Measurements from ENCODE around the gene RAPGEF2. TPM values are rescaled to one million over a fixed set of nuclear protein-coding genes. Genes with fewer than 3 reads are reported as not detected.

RAPGEF2 gene
- total and polyA plus RNA-seq, 2 of the 8 experiments (the other 6 are each of a cell fraction or from before 2014, with no cell fraction given) = 24.4 to 48.6 TPM

DNA sequence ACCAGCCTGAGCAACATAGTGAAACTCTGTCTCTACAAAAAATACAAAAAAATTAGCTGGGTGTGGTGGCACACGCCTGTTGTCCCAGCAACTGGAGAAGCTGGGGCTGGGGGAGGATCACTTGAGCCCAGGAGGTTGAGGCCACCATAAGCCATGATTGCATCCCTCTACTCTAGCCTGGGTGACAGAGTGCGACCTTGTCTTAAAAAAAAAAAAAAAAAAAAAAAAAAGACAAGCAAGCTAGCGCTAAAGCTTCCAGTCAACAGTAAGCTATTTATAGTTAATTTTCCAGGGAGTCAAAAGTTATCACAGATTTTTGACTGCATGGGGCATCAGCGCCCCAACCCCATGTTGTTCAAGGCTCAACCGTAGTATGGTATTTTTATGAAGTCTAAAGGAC is 273.4 kb downstream of the RAPGEF2 start (continued):
- no peak for TF ChIP-seq ATF3 (IDR thresholded peaks at IDR 0.05; ENCODE audit: insufficient read depth, low read depth, low read length)
- no peak for TF ChIP-seq MAFK (IDR thresholded peaks at IDR 0.05; ENCODE audit: low read depth, low read length)
- TF ChIP-seq PHF8 (conservative IDR thresholded peaks at IDR 0.05; ENCODE audit: low read depth, low read length) = no peak
- no peak for TF ChIP-seq TAF7 (optimal IDR thresholded peaks at IDR 0.05; ENCODE audit: borderline replicate concordance, low read depth, low read length)
- TF ChIP-seq JUN (IDR thresholded peaks at IDR 0.05; ENCODE audit: low read depth, low read length) = no peak

Data from H1 (cell line).